Fibroblast of the conjunctiva (primary cell): ENCODE data around the gene FZD2.
"Not testable (repeated sequence)": the region's sequence is repeated elsewhere in the genome, so short reads cannot be mapped to it uniquely, and the experiment has no call there.

Experiments used
- DNase-seq: peaks from one replicate; pipeline ENCODE4 v3.0.0-alpha.2; 2010; ENCODE audit warnings: low read depth

The FZD2 gene

GRCh38 chr17:44575403-44575802 is 18.1 kb downstream of the FZD2 start:
- DNase-seq, result no peak

- DNase-seq, result no peak
These were observed 21.7 kb downstream of the FZD2 start for GRCh38 chr17:44578947-44579346.

GRCh38 chr17:44581868-44582267 is 24.6 kb downstream of the FZD2 start:
- DNase-seq, result no peak

- no peak for DNase-seq
These were observed 27.2 kb downstream of the FZD2 start for GRCh38 chr17:44584443-44584842.

GRCh38 chr17:44585315-44585714 is 28.0 kb downstream of the FZD2 start:
- no peak for DNase-seq

- peak; percentile 48 for DNase-seq
These were observed 30.1 kb downstream of the FZD2 start for GRCh38 chr17:44587339-44587738.

GRCh38 chr17:44589316-44590071 is 32.2 kb downstream of the FZD2 start:
- no peak for DNase-seq

GRCh38 chr17:44590072-44590462 is 32.8 kb downstream of the FZD2 start:
- not testable (repeated sequence) for DNase-seq

GRCh38 chr17:44590762-44591161 is 33.5 kb downstream of the FZD2 start:
- DNase-seq, result not testable (repeated sequence)

GRCh38 chr17:44591206-44591605 is 33.9 kb downstream of the FZD2 start:
- no peak for DNase-seq

GRCh38 chr17:44593156-44593555 is 35.9 kb downstream of the FZD2 start:
- DNase-seq, result no peak

GRCh38 chr17:44595216-44595775 is 38.0 kb downstream of the FZD2 start:
- no peak for DNase-seq

- DNase-seq, result no peak
These were observed 41.0 kb downstream of the FZD2 start for GRCh38 chr17:44598329-44598728.

GRCh38 chr17:44598932-44599297 is 41.6 kb downstream of the FZD2 start:
- no peak for DNase-seq

- peak; percentile 98 for DNase-seq
These were observed 42.3 kb downstream of the FZD2 start for GRCh38 chr17:44599298-44600175.

GRCh38 chr17:44601539-44601938 is 44.3 kb downstream of the FZD2 start:
- DNase-seq, result no peak

GRCh38 chr17:44601973-44602372 is 44.7 kb downstream of the FZD2 start:
- no peak for DNase-seq

- no peak for DNase-seq
These were observed 45.1 kb downstream of the FZD2 start for GRCh38 chr17:44602390-44602789.

- no peak for DNase-seq
These were observed 45.7 kb downstream of the FZD2 start for GRCh38 chr17:44602970-44603369.

GRCh38 chr17:44604116-44604761 is 47.0 kb downstream of the FZD2 start:
- no peak for DNase-seq

GRCh38 chr17:44604768-44605485 is 47.6 kb downstream of the FZD2 start:
- DNase-seq, result no peak

- DNase-seq, result no peak
These were observed 49.4 kb downstream of the FZD2 start for GRCh38 chr17:44606658-44607057.
